ENCODE results near the gene ATP5PD. TPM values are rescaled to one million over a fixed set of nuclear protein-coding genes. Genes with fewer than 3 reads are reported as not detected.
"Not testable (repeated sequence)": the region's sequence is repeated elsewhere in the genome, so short reads cannot be mapped to it uniquely, and the experiment has no call there.

Gene ATP5PD
- total RNA-seq, 1 donor from 2014 or later = 270 TPM

- DNase-seq (ENCODE audit: low spot score) = no peak
These were observed 26.2 kb downstream of the ATP5PD start for GRCh38 chr17:75020331-75021110.

GRCh38 chr17:75019710-75020109, 27.1 kb downstream of the ATP5PD start:
- no peak for DNase-seq (ENCODE audit: low spot score)

- DNase-seq (ENCODE audit: low spot score) = no peak
These were observed 27.6 kb downstream of the ATP5PD start for GRCh38 chr17:75019146-75019545.

- DNase-seq (ENCODE audit: low spot score) = no peak
These were observed 33.6 kb downstream of the ATP5PD start for GRCh38 chr17:75013092-75013559.

GRCh38 chr17:75012346-75013091, 34.2 kb downstream of the ATP5PD start, which contains the start of gene MRPL58:
MRPL58 (plus strand) TSS chr17:75012670; CDS start chr17:75012687, 17 bp downstream.
- DNase-seq (ENCODE audit: low spot score) = peak; percentile 83

GRCh38 chr17:75012096-75012345, 34.7 kb downstream of the ATP5PD start:
- no peak for DNase-seq (ENCODE audit: low spot score)

- DNase-seq (ENCODE audit: low spot score) = peak; percentile 65
These were observed 35.2 kb downstream of the ATP5PD start for GRCh38 chr17:75011401-75012095.

- no peak for DNase-seq (ENCODE audit: low spot score)
These were observed 35.9 kb downstream of the ATP5PD start for GRCh38 chr17:75010683-75011400.

- DNase-seq (ENCODE audit: low spot score) = no peak
These were observed 37.5 kb downstream of the ATP5PD start for GRCh38 chr17:75009139-75009724.

GRCh38 chr17:75008373-75008772, 38.4 kb downstream of the ATP5PD start:
- no peak for DNase-seq (ENCODE audit: low spot score)

- DNase-seq (ENCODE audit: low spot score) = no peak
These were observed 40.1 kb downstream of the ATP5PD start for GRCh38 chr17:75006653-75007052.

- not testable (repeated sequence) for DNase-seq (ENCODE audit: low spot score)
These were observed 40.7 kb downstream of the ATP5PD start for GRCh38 chr17:75006084-75006483.

GRCh38 chr17:75005291-75005690, 41.5 kb downstream of the ATP5PD start:
- DNase-seq (ENCODE audit: low spot score) = no peak

- DNase-seq (ENCODE audit: low spot score) = no peak
These were observed 42.4 kb downstream of the ATP5PD start for GRCh38 chr17:75004371-75004770.

- DNase-seq (ENCODE audit: low spot score) = no peak
These were observed 42.8 kb downstream of the ATP5PD start for GRCh38 chr17:75003957-75004355.

- no peak for DNase-seq (ENCODE audit: low spot score)
These were observed 43.5 kb downstream of the ATP5PD start for GRCh38 chr17:75003070-75003956.

- DNase-seq (ENCODE audit: low spot score) = no peak
These were observed 44.6 kb downstream of the ATP5PD start for GRCh38 chr17:75001915-75002843.

GRCh38 chr17:74999523-74999922, 47.2 kb downstream of the ATP5PD start:
- no peak for DNase-seq (ENCODE audit: low spot score)

- no peak for DNase-seq (ENCODE audit: low spot score)
These were observed 48.0 kb downstream of the ATP5PD start for GRCh38 chr17:74998783-74999182.

Measured in ureter (tissue), 1 donor.